Effector memory CD4-positive, alpha-beta T cell (primary cell): ENCODE results near the gene IL3.

ENCODE experiments used
- DNase-seq, 3 donors: peaks; one replicate each; pipeline ENCODE4 v3.0.0-alpha.2; 2020
- H3K27ac ChIP-seq: 2 replicates; pipeline ENCODE4 v1.7.0; 2013; ENCODE audit warnings: mild to moderate bottlenecking, low read length, moderate library complexity; ENCODE audit not compliant: insufficient read depth, poor library complexity, severe bottlenecking
- H3K27me3 ChIP-seq: replicated peaks from 2 replicates; pipeline ENCODE4 v1.7.0; 2013; ENCODE audit warnings: mild to moderate bottlenecking, low read length; ENCODE audit not compliant: insufficient read depth, control insufficient read depth, poor library complexity, severe bottlenecking
- H3K36me3 ChIP-seq: 2 replicates; pipeline ENCODE4 v1.7.0; 2013; ENCODE audit warnings: mild to moderate bottlenecking, low read length, moderate library complexity; ENCODE audit not compliant: control insufficient read depth, insufficient read depth
- H3K4me1 ChIP-seq: 2 replicates; pipeline ENCODE4 v1.7.0; 2013; ENCODE audit warnings: low read length, mild to moderate bottlenecking; ENCODE audit not compliant: control insufficient read depth, insufficient read depth, poor library complexity, severe bottlenecking
- H3K4me3 ChIP-seq: 2 replicates; pipeline ENCODE4 v1.7.0; 2013; ENCODE audit warnings: low read length, low read depth, mild to moderate bottlenecking; ENCODE audit not compliant: insufficient read depth, poor library complexity, severe bottlenecking
- H3K9me3 ChIP-seq: 2 replicates; pipeline ENCODE4 v1.7.0; 2013; ENCODE audit warnings: mild to moderate bottlenecking, low read length, moderate library complexity; ENCODE audit not compliant: control insufficient read depth

Gene IL3

DNA sequence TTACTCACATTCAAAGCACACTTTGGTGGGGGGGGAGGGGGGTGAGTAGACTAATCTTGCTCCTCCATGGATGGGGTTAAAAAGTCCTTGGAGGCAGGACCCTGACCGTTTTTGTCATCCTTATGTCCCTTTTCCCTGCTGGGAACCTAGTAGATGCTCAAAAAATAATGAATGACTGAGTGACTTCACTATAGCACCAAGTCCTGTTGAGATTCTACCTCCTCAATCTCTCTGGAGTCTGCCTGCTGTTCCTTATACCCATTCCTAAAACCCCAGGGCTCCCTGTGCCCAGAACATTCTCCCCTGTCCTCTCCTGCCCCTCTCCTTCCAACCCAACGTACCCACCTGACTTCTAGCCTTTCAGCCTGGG lies 10.9 kb downstream of the IL3 start:
- no peak overlapping the region for H3K4me3 ChIP-seq
- no peaks in the 10 kb centered on the region for H3K36me3 ChIP-seq
- no peak overlapping the region for H3K27ac ChIP-seq
- H3K27me3 ChIP-seq = no peaks in the 10 kb centered on the region
- DNase-seq = no peak
- peaks cover 18% of the 10 kb centered on the region for H3K4me1 ChIP-seq
- H3K9me3 ChIP-seq = no peaks in the 10 kb centered on the region

DNA sequence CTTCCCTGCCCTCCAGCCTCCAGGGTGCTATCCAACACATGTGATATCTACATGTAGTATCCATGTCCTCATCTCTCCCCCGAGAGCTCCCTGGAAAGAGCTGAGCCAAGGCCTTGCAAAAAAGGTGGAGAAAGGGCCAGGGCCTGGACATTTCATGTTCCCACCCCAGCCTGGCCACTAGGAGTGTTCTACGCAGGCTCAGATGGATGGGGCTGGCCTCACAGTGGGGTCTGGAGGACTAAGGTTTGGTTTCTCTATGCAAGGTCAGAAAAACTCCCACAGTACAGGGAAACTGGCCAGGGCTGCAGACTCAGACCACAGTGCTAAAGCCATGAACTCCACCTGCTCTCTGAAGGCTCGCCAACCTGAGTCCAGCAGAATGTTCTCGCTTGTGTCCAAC lies 11.6 kb downstream of the IL3 start:
- no peaks in the 10 kb centered on the region for H3K27me3 ChIP-seq
- H3K27ac ChIP-seq = no peak overlapping the region
- no peaks in the 10 kb centered on the region for H3K36me3 ChIP-seq
- no peak overlapping the region for H3K4me3 ChIP-seq
- no peaks in the 10 kb centered on the region for H3K9me3 ChIP-seq
- no peak for DNase-seq
- peaks cover 24% of the 10 kb centered on the region for H3K4me1 ChIP-seq

DNA sequence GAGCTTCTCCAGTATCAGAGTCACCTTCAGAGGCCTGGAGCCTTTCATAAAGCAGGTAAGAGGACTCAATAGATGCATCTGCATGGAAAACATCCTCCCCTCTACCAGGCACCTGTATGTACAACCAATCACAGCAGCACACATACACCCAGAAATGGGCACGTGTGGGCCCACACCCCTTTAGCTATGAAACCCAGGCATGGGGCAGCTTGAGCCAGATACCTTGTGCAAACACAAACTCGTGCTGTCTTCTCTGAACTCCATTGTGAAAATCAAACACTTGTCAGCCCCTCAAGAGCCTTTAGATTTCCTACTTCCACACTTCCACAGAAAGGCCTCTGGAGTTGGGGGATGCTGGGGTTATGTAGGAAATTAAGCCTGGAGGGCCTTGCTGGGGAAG lies 12.1 kb downstream of the IL3 start:
- Histone ChIP-seq H3K9me3 (no peaks in the 10 kb centered on the region), H3K27ac (no peak overlapping the region), H3K27me3 (no peaks in the 10 kb centered on the region), H3K36me3 (no peaks in the 10 kb centered on the region), H3K4me1 (peaks cover 24% of the 10 kb centered on the region), H3K4me3 (no peak overlapping the region)
- DNase-seq = no peak

DNA sequence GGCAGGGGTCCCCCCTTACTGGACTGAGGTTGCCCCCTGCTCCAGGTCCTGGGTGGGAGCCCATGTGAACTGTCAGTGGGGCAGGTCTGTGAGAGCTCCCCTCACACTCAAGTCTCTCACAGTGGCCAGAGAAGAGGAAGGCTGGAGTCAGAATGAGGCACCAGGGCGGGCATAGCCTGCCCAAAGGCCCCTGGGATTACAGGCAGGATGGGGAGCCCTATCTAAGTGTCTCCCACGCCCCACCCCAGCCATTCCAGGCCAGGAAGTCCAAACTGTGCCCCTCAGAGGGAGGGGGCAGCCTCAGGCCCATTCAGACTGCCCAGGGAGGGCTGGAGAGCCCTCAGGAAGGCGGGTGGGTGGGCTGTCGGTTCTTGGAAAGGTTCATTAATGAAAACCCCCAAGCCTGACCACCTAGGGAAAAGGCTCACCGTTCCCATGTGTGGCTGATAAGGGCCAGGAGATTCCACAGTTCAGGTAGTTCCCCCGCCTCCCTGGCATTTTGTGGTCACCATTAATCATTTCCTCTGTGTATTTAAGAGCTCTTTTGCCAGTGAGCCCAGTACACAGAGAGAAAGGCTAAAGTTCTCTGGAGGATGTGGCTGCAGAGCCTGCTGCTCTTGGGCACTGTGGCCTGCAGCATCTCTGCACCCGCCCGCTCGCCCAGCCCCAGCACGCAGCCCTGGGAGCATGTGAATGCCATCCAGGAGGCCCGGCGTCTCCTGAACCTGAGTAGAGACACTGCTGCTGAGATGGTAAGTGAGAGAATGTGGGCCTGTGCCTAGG lies 13.0 kb downstream of the IL3 start, which contains the start of gene CSF2:
Gene CSF2, plus strand, starts transcription at position 559 of the 783 bp plus-strand sequence. Its CDS starts 35 bp downstream, at position 594.
- H3K9me3 ChIP-seq = no peaks in the 10 kb centered on the region
- no peak for DNase-seq
- H3K4me1 ChIP-seq = peaks cover 24% of the 10 kb centered on the region
- no peaks in the 10 kb centered on the region for H3K27me3 ChIP-seq
- H3K36me3 ChIP-seq = no peaks in the 10 kb centered on the region
- H3K4me3 ChIP-seq = no peak within 1 kb of the TSS
- H3K27ac ChIP-seq = no peak within 1 kb of the TSS

DNA sequence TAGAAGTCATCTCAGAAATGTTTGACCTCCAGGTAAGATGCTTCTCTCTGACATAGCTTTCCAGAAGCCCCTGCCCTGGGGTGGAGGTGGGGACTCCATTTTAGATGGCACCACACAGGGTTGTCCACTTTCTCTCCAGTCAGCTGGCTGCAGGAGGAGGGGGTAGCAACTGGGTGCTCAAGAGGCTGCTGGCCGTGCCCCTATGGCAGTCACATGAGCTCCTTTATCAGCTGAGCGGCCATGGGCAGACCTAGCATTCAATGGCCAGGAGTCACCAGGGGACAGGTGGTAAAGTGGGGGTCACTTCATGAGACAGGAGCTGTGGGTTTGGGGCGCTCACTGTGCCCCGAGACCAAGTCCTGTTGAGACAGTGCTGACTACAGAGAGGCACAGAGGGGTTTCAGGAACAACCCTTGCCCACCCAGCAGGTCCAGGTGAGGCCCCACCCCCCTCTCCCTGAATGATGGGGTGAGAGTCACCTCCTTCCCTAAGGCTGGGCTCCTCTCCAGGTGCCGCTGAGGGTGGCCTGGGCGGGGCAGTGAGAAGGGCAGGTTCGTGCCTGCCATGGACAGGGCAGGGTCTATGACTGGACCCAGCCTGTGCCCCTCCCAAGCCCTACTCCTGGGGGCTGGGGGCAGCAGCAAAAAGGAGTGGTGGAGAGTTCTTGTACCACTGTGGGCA lies 13.8 kb downstream of the IL3 start:
- no peak for DNase-seq
- no peak overlapping the region for H3K27ac ChIP-seq
- no peaks in the 10 kb centered on the region for H3K9me3 ChIP-seq
- H3K27me3 ChIP-seq = no peaks in the 10 kb centered on the region
- no peak overlapping the region for H3K4me3 ChIP-seq
- H3K4me1 ChIP-seq = peaks cover 24% of the 10 kb centered on the region
- H3K36me3 ChIP-seq = no peaks in the 10 kb centered on the region

DNA sequence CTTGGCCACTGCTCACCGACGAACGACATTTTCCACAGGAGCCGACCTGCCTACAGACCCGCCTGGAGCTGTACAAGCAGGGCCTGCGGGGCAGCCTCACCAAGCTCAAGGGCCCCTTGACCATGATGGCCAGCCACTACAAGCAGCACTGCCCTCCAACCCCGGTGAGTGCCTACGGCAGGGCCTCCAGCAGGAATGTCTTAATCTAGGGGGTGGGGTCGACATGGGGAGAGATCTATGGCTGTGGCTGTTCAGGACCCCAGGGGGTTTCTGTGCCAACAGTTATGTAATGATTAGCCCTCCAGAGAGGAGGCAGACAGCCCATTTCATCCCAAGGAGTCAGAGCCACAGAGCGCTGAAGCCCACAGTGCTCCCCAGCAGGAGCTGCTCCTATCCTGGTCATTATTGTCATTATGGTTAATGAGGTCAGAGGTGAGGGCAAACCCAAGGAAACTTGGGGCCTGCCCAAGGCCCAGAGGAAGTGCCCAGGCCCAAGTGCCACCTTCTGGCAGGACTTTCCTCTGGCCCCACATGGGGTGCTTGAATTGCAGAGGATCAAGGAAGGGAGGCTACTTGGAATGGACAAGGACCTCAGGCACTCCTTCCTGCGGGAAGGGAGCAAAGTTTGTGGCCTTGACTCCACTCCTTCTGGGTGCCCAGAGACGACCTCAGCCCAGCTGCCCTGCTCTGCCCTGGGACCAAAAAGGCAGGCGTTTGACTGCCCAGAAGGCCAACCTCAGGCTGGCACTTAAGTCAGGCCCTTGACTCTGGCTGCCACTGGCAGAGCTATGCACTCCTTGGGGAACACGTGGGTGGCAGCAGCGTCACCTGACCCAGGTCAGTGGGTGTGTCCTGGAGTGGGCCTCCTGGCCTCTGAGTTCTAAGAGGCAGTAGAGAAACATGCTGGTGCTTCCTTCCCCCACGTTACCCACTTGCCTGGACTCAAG lies 14.6 kb downstream of the IL3 start:
- no peak for DNase-seq
- Histone ChIP-seq H3K27ac (no peak overlapping the region), H3K36me3 (no peaks in the 10 kb centered on the region), H3K9me3 (no peaks in the 10 kb centered on the region), H3K4me3 (no peak overlapping the region), H3K4me1 (peaks cover 24% of the 10 kb centered on the region), H3K27me3 (no peaks in the 10 kb centered on the region)

DNA sequence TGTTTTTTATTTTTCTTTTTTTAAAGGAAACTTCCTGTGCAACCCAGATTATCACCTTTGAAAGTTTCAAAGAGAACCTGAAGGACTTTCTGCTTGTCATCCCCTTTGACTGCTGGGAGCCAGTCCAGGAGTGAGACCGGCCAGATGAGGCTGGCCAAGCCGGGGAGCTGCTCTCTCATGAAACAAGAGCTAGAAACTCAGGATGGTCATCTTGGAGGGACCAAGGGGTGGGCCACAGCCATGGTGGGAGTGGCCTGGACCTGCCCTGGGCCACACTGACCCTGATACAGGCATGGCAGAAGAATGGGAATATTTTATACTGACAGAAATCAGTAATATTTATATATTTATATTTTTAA lies 15.2 kb downstream of the IL3 start:
- H3K9me3 ChIP-seq = no peaks in the 10 kb centered on the region
- no peak overlapping the region for H3K4me3 ChIP-seq
- H3K27ac ChIP-seq = no peak overlapping the region
- DNase-seq = no peak
- H3K27me3 ChIP-seq = no peaks in the 10 kb centered on the region
- H3K36me3 ChIP-seq = no peaks in the 10 kb centered on the region
- H3K4me1 ChIP-seq = peaks cover 24% of the 10 kb centered on the region

DNA sequence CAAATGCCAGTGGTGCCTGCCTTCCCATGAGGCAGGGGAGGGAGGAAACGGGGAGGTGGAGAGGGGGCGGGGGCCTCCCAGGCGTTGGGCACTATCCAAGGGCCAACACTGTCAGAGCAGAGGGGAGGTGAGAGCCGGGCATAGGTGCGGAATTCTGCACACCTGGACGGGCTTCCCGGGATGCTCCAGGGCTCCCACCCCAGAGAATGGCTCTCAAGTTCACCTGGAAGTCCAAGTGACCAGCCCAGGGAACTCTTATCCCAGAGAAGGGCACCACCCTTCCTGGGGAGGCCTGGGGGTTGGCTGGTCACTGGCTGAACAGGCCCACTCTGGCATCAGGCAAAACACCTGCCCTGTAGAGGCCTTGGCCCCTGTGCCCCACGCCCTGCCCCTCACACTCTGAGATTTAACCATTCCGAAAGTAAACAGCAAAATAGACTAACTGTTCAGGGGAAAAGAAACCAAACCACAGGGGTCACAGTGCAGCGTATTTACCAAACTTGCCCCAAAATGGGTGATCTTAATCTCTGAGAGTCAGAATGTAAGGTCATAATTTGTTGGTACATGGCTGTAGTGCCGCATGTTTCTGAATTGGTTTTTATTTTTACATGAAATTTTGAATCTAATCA lies 15.9 kb downstream of the IL3 start:
- DNase-seq = no peak
- no peaks in the 10 kb centered on the region for H3K9me3 ChIP-seq
- H3K27me3 ChIP-seq = no peaks in the 10 kb centered on the region
- peaks cover 24% of the 10 kb centered on the region for H3K4me1 ChIP-seq
- peak overlapping the region; percentile 22 for H3K27ac ChIP-seq
- H3K36me3 ChIP-seq = no peaks in the 10 kb centered on the region
- H3K4me3 ChIP-seq = no peak overlapping the region

DNA sequence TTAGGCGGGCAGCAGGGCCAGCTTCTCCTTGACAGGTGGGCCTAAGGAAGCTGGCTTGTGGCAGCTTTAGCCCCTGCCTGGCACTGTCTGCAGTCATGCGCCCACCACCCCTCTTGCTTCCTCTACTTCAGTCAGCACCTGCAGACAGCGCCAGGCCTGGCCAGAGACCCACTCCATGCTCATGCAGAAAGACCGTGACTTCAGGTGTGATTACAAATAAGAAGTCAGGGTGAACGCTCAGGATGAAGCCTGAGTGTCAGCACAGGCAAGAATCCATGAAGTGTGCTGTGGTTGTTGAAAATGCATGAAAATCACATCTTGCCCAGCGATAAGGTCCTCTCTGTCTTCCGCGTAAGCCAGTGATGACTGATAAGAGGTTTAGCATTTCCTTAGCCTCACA lies 16.5 kb downstream of the IL3 start:
- H3K27me3 ChIP-seq = no peaks in the 10 kb centered on the region
- H3K4me1 ChIP-seq = peaks cover 24% of the 10 kb centered on the region
- H3K27ac ChIP-seq = peak overlapping the region; percentile 22
- no peak overlapping the region for H3K4me3 ChIP-seq
- no peak for DNase-seq
- no peaks in the 10 kb centered on the region for H3K36me3 ChIP-seq
- H3K9me3 ChIP-seq = no peaks in the 10 kb centered on the region
